CD4-positive, alpha-beta T cell treated with Interferon alpha-2 for 1 hour (primary cell): Measurements from ENCODE around the gene NUDT6.
"Not testable (repeated sequence)": the region's sequence is repeated elsewhere in the genome, so short reads cannot be mapped to it uniquely, and the experiment has no call there.

Experiments
- DNase-seq, 2 donors: peaks; one replicate each; pipeline ENCODE4 v3.0.0-alpha.2; 2020 to 2022

The NUDT6 gene

DNA sequence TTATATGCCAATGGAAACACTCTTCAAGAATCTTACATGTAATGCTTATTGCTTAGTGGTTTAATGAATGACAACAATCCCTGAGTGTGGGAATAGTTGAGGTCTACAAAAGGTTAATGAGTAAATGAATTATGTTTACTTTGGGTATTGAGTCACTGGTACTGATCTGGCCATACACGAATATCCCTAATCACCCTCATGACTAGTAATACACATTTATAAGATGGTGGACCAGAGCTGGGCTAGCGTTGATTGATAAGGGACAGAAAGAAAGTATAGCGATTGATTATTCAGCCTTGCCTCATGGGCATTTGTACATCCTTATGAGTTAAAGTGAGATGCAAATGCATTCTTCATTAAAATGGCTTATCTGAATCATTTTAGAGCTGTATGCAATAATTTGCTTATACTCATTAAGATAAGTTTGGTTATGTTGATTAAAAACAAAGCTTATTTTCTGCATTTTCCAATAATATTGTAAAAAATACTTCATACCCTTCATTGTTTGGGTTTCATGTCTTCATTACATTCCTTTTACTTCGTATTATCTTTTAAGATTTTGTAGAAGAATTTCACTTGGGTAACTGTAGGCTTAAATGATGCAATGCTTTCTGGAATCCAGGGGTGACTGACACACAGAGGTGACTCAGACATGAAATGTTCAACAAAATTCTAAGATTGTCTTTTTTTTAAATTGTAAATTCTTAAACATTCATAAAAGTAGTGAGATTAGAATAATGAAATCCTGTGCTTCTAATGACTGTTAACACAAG, 48.4 kb downstream of the NUDT6 start:
- no peak for DNase-seq

DNA sequence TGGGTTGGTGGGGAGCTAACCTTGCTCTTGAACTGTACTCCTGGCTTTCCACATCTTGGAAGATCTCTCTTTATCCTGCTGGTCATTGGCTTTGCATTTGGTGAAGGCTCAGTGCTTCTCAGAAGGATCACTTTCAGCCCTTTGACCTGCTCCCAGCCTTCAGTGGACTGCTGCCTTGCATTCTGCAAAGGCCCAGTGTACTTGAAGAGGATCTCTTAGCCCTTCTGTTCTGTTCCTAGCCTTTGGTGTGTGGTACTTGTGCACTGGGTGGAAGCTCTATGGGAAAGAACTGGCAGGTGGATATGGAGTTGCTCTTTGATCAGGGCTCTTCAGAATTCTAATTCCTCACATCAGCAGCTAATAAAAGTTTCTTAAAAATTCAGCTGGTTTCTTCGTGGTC, 49.3 kb downstream of the NUDT6 start:
- DNase-seq: no peak

DNA sequence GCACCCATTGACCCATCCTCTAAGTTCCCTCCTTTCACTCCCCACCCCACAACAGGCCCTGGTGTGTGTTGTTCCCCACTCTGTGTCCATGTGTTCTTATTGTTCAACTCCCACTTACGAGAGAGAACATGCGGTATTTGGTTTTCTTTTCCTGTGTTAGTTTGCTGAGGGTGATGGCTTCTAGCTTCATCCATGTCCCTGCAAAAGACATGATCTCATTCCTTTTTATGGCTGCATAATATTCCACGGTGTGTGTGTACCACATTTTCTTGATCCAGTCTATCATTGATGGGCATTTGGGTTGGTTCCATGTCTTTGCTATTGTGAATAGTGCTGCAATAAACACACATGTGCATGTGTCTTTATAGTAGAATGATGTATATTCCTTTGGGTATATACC, 54.2 kb downstream of the NUDT6 start:
- not testable (repeated sequence) for DNase-seq

DNA sequence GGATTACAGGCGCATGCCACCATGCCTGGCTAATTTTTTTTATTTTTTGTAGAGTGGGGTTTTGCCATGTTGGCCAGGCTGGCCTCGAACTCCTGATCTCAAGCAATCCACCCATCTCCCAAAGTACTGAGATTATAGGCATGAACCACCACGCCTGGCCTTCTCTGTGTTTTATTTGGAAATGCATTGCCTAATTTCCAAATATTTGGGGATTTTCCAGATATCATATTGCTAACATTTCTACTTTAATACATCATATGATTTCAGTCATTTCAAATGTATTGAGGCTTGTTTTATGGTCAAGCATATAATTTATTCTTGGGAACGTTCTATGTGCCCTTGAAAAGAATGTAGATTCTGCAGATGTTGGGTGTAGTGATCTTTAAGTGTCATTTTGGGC, 57.0 kb downstream of the NUDT6 start:
- DNase-seq: no peak

DNA sequence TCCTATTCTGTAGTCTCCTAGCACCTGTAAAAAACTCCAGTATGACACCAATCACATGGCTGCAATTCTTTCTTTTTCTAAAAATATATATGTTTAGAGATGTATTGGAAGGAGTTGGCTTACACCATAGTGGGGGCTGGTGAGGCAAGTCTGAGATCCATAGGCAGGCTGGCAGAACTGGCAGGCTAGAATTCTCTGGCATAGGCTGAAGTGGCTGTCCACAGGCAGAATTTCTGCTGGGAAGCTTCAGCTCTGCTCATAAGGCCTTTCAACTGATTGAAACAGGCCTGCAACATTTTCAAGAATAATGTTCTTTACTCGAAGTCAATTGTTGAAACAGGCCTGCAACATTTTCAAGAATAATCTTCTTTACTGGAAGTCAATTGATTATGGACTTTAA, 58.8 kb downstream of the NUDT6 start:
- DNase-seq: no peak

DNA sequence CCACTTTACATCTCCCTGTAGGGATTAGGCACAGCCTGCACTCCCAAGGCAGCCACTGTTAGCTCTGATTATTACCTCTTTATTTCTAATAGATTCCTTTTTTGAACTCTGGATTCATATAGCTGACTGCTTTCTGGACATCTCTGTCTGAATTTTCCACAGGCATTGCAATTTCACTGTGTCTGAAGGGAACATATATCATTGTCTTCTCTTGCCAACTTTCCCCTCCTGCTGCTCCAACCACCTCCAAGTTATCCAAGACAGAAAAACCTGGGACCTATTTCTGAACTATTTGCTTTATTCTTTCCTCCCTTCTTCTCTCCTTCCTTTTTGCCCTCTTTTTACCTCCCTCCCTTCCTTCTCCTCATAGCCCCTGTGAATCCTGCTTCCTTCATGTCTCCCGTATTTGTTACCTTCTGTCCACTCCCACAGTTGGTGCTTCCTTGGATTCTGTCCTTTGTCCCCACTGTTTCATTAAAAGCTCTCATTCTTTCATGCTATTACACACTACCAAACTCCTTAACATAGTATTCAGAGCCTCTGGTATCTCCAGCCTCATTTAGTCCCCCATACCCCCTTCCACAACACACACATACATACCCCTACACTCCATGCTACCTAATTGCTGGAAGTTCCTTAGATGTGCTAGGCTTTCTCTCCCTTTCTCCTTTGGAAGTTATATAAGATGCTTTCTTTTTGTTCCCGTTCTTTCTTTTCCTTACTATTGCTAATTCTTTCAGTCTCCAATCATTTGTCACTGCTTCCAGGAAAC, 61.0 kb downstream of the NUDT6 start:
- DNase-seq: no peak

DNA sequence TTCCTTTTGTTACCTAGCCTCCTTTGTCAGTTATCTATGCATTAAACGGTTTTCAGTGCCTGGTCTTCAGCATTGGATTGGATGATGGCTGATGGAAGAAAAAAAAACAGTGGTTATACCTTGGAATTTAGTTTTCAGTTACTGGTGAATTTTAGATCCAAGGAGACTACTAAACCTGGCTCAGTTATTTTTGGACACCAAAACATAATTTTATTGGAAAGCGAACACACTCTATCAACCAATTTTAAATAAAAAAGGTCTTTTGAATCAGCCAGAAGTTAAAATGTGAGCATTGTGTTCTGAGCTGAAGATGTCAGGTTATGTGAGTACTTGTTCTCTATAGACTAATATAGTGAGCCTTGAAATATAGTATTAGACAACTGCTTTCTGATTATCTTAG, 63.7 kb downstream of the NUDT6 start:
- DNase-seq: no peak

DNA sequence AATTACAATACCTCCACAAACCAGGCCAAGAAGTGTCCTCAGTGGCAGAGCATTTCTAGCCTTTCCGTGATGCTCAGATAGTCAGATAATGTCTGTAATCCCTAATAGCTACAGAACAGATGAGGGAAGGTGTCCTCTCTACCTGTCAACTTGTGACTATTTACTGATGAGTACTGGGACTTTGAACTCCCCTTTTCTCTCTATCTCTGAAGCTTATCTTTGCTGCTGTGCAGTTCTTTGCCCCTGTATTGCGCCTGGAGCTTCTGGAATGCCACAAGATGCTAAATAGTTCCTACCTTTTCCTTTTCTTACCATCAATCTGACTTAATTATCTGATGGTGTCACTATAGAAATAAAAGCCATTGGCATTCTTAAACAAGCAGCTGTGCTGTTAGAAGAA, 65.2 kb downstream of the NUDT6 start:
- DNase-seq: no peak

DNA sequence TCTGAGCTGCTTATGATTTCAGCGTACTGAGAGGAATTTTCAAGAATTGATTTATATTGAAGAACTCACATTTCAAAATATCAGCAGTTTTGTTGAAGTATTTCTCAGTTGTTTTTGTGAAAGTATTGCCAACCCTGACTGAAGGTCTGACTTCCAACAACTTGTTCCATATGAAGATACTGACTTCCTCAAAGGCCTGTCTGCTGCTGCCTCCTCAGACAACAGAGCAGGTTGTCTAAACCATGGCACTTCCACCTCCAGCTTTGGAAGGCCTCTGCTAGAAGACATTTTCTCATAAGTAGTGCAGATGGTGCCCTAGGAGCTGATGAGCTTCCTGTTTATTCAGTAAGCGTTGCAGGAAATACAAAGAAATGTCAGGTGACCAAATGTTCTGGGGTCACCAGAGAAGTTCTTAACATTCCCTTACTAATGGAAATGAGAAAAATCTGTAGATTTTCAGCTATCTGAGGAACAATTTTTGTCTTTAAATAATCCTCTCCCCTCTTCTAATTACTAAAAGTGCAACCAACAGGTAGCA, 67.0 kb downstream of the NUDT6 start:
- DNase-seq: no peak

DNA sequence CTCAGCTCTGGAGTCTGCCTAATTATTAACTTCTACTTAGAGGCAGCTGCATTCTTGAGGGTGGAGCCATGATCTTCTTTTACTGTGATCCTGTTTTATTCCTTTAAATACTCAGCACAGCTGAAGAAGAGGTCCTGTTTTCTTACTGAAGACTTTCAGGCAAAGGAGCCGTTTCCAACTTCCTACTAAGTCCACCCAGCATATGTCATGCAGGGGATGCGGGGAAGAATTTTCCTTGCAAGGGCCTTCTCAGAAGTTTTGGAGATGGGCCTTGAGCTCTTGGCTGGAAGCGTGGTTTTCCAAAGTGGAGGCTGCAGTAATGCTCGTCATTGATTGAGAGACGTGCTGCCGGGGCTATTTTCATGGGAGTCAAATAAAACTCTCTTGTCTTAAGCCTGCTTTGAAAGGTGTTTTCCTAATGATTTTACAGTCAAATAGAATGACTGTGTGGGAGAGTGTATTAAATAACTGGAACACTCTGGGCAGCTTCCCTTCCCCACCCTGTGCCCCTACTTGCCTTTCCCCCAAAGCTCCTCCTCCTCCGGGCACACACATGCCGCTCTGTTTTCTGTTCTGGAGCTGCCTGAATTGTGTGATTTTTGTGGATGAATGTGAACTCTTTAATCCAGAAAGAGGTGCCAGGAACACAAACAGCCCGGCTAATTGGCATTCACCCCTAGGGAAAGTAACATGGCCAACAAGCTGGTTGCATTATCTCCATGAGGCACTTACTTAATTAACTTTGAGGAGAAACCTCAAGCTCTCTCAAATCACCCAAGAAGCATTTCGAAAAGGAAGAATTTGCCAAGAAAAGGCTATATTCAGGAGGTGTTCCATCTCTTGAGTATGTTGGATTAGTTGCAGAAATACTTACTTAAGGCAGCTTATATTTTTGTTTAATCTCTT, 67.7 kb downstream of the NUDT6 start:
- DNase-seq: no peak

DNA sequence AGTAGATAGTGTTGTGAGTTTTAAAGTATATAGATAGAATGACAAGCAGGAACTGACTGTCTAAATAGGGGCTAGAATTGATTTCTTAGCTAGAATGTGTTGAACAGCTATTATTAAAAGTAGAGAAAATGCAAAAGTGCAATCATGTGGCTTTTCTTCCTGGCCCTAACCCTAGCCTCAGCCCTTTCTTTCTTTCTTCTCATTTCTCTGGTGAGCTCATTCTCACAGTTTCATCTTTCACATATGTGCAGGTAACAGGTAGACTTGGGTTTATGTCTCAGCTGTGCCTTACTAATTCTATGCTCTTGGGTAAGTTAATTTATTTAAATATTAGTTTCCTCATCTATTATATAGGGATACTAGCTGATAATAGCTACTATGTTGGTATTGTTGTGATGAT, 70.8 kb downstream of the NUDT6 start:
- no peak for DNase-seq

DNA sequence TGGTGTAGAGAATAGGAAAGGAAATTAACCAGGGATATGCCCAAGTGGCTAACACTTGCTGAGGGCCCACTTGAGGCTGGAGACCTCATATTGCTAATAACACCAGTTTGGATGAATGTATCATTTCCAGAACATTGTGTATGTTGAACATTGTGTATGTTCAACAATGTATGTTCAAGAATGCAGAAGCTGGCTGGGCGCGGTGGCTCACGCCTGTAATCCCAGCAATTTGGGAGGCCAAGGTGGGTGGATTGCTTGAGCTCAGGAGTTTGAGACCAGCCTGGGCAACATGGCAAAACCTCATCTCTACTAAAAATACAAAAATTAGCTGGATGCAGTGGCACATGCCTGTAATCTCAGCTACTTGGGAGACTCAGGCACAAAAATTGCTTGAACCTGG, 72.6 kb downstream of the NUDT6 start:
- not testable (repeated sequence) for DNase-seq

DNA sequence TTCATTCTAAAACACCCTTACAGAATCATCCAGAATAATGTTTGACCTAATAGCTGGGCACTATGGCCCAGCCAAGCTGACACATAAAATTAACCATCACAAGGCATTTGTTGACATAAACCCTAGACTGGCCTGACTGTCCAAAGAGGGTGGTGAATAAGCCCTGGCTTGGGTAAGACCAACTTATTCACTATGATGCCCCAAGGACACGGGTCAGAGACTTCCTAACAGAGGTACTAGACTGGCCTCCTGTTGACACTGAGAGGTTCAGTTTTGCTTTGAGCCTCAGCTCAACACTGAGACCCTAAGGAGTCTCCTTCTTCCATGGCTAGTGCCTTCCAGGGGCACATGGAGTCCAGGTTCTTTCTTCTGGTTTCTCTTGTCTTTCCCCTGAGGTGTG, 74.5 kb downstream of the NUDT6 start:
- no peak for DNase-seq

DNA sequence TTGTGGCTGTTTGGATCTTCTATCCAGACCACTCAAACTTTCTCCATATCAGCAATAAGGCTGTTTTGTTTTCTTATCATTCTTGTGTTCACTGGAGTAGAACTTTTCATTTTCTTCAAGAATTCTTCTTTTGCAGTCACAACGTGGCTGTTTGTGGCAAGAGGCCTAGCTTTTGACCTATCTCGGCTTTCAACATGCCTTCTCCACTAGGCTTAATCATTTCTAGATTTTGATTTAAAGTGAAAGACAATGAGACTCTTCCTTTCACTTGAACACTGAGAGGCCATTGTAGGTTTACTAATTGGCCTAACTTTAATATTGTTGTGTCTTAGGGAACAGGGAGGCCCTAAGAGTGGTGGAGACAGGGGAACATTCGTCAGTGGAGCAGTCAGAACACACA, 76.6 kb downstream of the NUDT6 start:
- no peak for DNase-seq

DNA sequence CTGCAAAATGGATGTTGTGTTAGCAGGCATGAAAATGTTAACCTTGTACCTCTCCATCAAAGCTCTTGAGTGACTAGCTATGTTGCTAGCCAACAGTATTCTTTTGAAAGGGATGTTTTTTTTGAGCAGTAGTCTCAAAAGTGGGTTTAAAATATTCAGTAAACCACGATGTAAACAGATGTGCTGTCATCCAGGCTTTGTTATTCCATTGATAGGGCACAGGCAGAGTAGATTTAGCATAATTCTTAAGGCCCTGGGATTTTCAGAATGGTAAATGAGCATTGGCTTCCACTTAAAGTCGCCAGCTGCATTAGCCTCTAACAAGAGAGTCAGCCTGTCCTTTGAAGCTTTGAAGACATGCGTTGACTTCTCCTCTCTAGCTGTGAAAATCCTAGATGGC, 77.3 kb downstream of the NUDT6 start:
- no peak for DNase-seq

DNA sequence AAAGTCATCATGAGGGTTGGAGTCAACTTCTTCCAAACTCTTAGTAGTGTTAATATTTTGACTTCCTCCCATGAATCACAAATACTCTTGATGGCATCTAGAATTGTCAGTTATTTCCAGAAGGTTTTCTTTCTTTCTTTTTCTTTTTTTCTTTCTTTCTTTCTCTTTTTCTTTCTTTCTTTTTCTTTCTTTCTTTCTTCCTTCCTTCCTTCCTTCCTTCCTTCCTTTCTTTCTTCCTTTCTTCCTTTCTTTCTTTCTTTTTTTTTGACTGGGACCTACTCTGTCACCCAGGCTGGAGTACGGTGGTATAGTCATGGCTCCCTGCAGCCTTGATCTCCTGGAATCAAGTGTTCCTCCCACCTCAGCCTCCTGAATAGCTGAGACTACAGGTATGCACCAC, 78.0 kb downstream of the NUDT6 start:
- not testable (repeated sequence) for DNase-seq

DNA sequence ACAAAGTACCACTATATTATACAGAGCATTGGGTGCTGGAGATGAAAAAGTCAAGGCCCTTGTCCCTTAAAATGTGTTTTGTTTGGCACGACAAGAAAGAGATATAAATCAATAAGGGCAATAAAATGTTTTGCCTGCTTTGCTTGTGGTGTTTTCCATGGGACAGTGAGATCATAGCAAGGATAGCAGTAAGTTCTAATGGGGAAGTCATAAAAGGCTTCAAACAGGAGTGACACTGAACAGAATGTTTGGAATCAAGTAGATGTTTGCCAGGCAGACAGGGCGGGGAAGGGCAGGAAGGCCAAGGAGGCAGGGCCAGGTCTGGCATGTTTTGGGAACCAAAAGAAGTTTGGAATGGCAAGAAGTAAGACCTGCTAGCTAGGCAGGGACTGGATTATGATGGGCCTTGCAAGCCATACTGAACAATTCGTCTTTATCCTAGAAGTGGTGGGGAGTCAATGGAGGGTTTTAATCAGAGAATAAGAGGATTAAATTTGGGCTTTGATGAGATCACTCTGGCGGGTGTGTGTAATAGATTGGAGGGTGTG, 79.3 kb downstream of the NUDT6 start:
- no peak for DNase-seq
